HEK293 (cell line): Measurements from ENCODE around the gene LARGE1.

Source experiments
- ATF2 ChIP-seq: fragments of 450-650 bp; formaldehyde crosslinking; IDR thresholded peaks from 2 replicates; pipeline ENCODE4 v1.5.1; 2016; ENCODE audit warnings: missing biosample characterization, missing genetic modification characterization, low read depth
- CTCF ChIP-seq: fragments of 450-650 bp; formaldehyde crosslinking; IDR thresholded peaks from 2 replicates; pipeline ENCODE4 v1.5.1; 2016; ENCODE audit warnings: missing biosample characterization, missing genetic modification characterization
- ZEB2 ChIP-seq: fragments of 450-650 bp; formaldehyde crosslinking; IDR thresholded peaks from 2 replicates; pipeline ENCODE4 v1.5.1; 2016; ENCODE audit warnings: missing biosample characterization, missing genetic modification characterization
- ZNF121 ChIP-seq: fragments of 450-650 bp; formaldehyde crosslinking; IDR thresholded peaks from 2 replicates; pipeline ENCODE4 v1.5.1; 2016; ENCODE audit warnings: missing biosample characterization, missing genetic modification characterization
- ZNF518A ChIP-seq: fragments of 450-650 bp; formaldehyde crosslinking; conservative IDR thresholded peaks from 2 replicates; pipeline ENCODE4 v1.5.1; 2016; ENCODE audit warnings: low read depth, missing biosample characterization, missing genetic modification characterization
- ZNF544 ChIP-seq: fragments of 450-650 bp; formaldehyde crosslinking; IDR thresholded peaks from 2 replicates; pipeline ENCODE4 v1.5.0; 2017; ENCODE audit warnings: missing biosample characterization, missing genetic modification characterization
- ZNF664 ChIP-seq: fragments of 450-650 bp; formaldehyde crosslinking; IDR thresholded peaks from 2 replicates; pipeline ENCODE4 v1.5.1; 2016; ENCODE audit warnings: missing biosample characterization, missing genetic modification characterization
- TF ChIP-seq, protein P1 (sequence below): fragments of 450-650 bp; formaldehyde crosslinking; IDR thresholded peaks from 2 replicates; pipeline ENCODE4 v1.5.1; 2016; ENCODE audit warnings: missing biosample characterization, missing genetic modification characterization

DNA sequence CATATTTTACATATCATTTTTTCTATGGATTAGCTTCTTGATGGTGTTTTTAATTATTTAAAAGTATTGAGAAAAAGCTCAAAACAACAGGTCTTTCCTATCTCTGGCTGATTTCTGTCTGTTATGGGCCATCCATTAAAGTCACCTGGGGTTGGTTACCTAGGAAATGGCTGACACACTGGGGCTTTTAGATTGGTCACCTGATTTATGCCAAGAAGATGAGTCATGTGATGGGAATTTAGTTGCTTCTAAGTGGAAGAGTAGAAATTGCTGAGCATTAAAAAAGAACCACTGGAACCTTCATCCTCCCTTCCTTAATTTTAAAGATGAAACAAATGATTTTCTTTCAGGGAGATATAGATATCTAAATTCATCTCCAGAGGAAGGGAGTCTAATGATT, 48.8 kb upstream of the LARGE1 start:
- TF ChIP-seq, protein P1, sequence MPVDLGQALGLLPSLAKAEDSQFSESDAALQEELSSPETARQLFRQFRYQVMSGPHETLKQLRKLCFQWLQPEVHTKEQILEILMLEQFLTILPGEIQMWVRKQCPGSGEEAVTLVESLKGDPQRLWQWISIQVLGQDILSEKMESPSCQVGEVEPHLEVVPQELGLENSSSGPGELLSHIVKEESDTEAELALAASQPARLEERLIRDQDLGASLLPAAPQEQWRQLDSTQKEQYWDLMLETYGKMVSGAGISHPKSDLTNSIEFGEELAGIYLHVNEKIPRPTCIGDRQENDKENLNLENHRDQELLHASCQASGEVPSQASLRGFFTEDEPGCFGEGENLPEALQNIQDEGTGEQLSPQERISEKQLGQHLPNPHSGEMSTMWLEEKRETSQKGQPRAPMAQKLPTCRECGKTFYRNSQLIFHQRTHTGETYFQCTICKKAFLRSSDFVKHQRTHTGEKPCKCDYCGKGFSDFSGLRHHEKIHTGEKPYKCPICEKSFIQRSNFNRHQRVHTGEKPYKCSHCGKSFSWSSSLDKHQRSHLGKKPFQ (tag by site-specific recombination) = no peak
- TF ChIP-seq ZEB2 (tag by site-specific recombination) = no peak
- no peak for TF ChIP-seq ZNF544 (tag by site-specific recombination)
- no peak for TF ChIP-seq ZNF664
- TF ChIP-seq ZNF518A (tag by site-specific recombination) = no peak
- TF ChIP-seq CTCF (tag by site-specific recombination) = no peak
- TF ChIP-seq ATF2 = no peak
- no peak for TF ChIP-seq ZNF121
